H9 (cell line): ENCODE data around the gene EPN1. TPM values are rescaled to one million over a fixed set of nuclear protein-coding genes. Genes with fewer than 3 reads are reported as not detected.

Experiments
- DNase-seq: peaks from one replicate; pipeline ENCODE4 v3.0.0-alpha.2; 2017
- H2AFZ ChIP-seq: one replicate; pipeline ENCODE4 v1.6.1; 2013; ENCODE audit warnings: mild to moderate bottlenecking, low read length, control low read depth, moderate library complexity
- H2AK5ac ChIP-seq: 2 replicates; pipeline ENCODE4 v1.6.1; 2013; ENCODE audit warnings: low read length, control low read depth, mixed read lengths; ENCODE audit not compliant: insufficient read length
- H2BK120ac ChIP-seq: one replicate; pipeline ENCODE4 v1.6.1; 2013; ENCODE audit warnings: low read depth, mild to moderate bottlenecking, low read length, control low read depth, inconsistent platforms; ENCODE audit not compliant: poor library complexity, severe bottlenecking
- H2BK12ac ChIP-seq: 2 replicates; pipeline ENCODE4 v1.6.1; 2013; ENCODE audit warnings: low read length, control low read depth, mixed read lengths, low read depth; ENCODE audit not compliant: insufficient read length
- H2BK15ac ChIP-seq: 2 replicates; pipeline ENCODE4 v1.6.1; 2013; ENCODE audit warnings: low read depth, low read length, control low read depth
- H2BK20ac ChIP-seq: one replicate; pipeline ENCODE4 v1.6.1; 2013; ENCODE audit warnings: low read depth, mild to moderate bottlenecking, low read length, control low read depth, inconsistent platforms; ENCODE audit not compliant: poor library complexity, severe bottlenecking
- H2BK5ac ChIP-seq: 2 replicates; pipeline ENCODE4 v1.6.1; 2013; ENCODE audit warnings: low read length, control low read depth, mixed read lengths; ENCODE audit not compliant: insufficient read length
- H3K14ac ChIP-seq: 2 replicates; pipeline ENCODE4 v1.6.1; 2013; ENCODE audit warnings: low read length, control low read depth; ENCODE audit not compliant: insufficient read depth
- H3K18ac ChIP-seq: 2 replicates; pipeline ENCODE4 v1.6.1; 2013; ENCODE audit warnings: low read depth, mild to moderate bottlenecking, mixed read lengths, low read length, control low read depth; ENCODE audit not compliant: insufficient read length
- H3K23ac ChIP-seq: 2 replicates; pipeline ENCODE4 v1.6.1; 2013; ENCODE audit warnings: low read length, control low read depth, mixed read lengths, low read depth; ENCODE audit not compliant: insufficient read length
- H3K23me2 ChIP-seq: 2 replicates; pipeline ENCODE4 v1.6.1; 2013; ENCODE audit warnings: low read depth, mild to moderate bottlenecking, mixed read lengths, low read length, control low read depth; ENCODE audit not compliant: insufficient read length, poor library complexity, severe bottlenecking
- H3K27ac ChIP-seq: 2 replicates; pipeline ENCODE4 v1.5.1; 2013; ENCODE audit warnings: low read length, control low read depth, mixed read lengths, low read depth; ENCODE audit not compliant: insufficient read length
- H3K27me3 ChIP-seq: 2 replicates; pipeline ENCODE4 v1.6.1; 2013; ENCODE audit warnings: low read length, control low read depth, inconsistent platforms; ENCODE audit not compliant: insufficient read depth
- H3K4ac ChIP-seq: 2 replicates; pipeline ENCODE4 v1.6.1; 2013; ENCODE audit warnings: low read depth, mild to moderate bottlenecking, control low read depth, inconsistent platforms, low read length, moderate library complexity
- H3K4me1 ChIP-seq: 2 replicates; pipeline ENCODE4 v1.6.1; 2013; ENCODE audit warnings: low read length, control low read depth, inconsistent platforms; ENCODE audit not compliant: insufficient read depth
- H3K4me2 ChIP-seq: 2 replicates; pipeline ENCODE4 v1.6.1; 2013; ENCODE audit warnings: low read length, control low read depth, mixed read lengths; ENCODE audit not compliant: insufficient read length, insufficient read depth
- H3K56ac ChIP-seq: 2 replicates; pipeline ENCODE4 v1.6.1; 2013; ENCODE audit warnings: low read depth, mild to moderate bottlenecking, mixed read lengths, low read length, control low read depth; ENCODE audit not compliant: insufficient read length
- H3K79me1 ChIP-seq: 2 replicates; pipeline ENCODE4 v1.6.1; 2013; ENCODE audit warnings: low read depth, mild to moderate bottlenecking, moderate library complexity, low read length, control low read depth, inconsistent platforms; ENCODE audit not compliant: insufficient read depth, poor library complexity, severe bottlenecking
- H3K79me2 ChIP-seq: 2 replicates; pipeline ENCODE4 v1.6.1; 2013; ENCODE audit warnings: low read length, control low read depth, inconsistent platforms; ENCODE audit not compliant: insufficient read depth
- H3K9ac ChIP-seq: 2 replicates; pipeline ENCODE4 v1.6.1; 2013; ENCODE audit warnings: low read length, control low read depth, mixed read lengths; ENCODE audit not compliant: insufficient read length; ENCODE audit errors: extremely low read depth
- H3K9me3 ChIP-seq: one replicate; pipeline ENCODE4 v1.6.1; 2013; ENCODE audit warnings: low read depth, low read length, inconsistent platforms; ENCODE audit not compliant: control insufficient read depth
- H3T11ph ChIP-seq: one replicate; pipeline ENCODE4 v1.6.1; 2013; ENCODE audit warnings: mild to moderate bottlenecking, low read length, control low read depth, inconsistent platforms
- H4K20me1 ChIP-seq: one replicate; pipeline ENCODE4 v1.6.1; 2013; ENCODE audit not compliant: control insufficient read depth, insufficient read length, insufficient read depth
- H4K5ac ChIP-seq: 2 replicates; pipeline ENCODE4 v1.6.1; 2013; ENCODE audit warnings: low read depth, mild to moderate bottlenecking, mixed read lengths, low read length, control low read depth; ENCODE audit not compliant: insufficient read length
- H4K8ac ChIP-seq: replicated peaks from 2 replicates; pipeline ENCODE4 v1.6.1; 2013; ENCODE audit warnings: low read length, control low read depth, mixed read lengths, low read depth; ENCODE audit not compliant: insufficient read length
- H4K91ac ChIP-seq: 2 replicates; pipeline ENCODE4 v1.6.1; 2013; ENCODE audit warnings: low read depth, mild to moderate bottlenecking, moderate library complexity, mixed read lengths, low read length, control low read depth; ENCODE audit not compliant: insufficient read length
- H3K27ac Mint-ChIP-seq, 3 experiments: 2 replicates in 2 of 3; 3 replicates in 1 of 3; pipeline ENCODE4 v1.8.0; 2020 to 2021; ENCODE audit warnings: mixed read lengths in 3 of 3, mild to moderate bottlenecking in 1 of 3, moderate library complexity in 1 of 3
- H3K27me3 Mint-ChIP-seq: 2 replicates; pipeline ENCODE4 v1.8.0; 2021; ENCODE audit warnings: low read depth, mild to moderate bottlenecking, moderate library complexity, mixed read lengths
- H3K36me3 Mint-ChIP-seq, 3 experiments: 2 replicates in 2 of 3; 3 replicates in 1 of 3; pipeline ENCODE4 v1.8.0; 2020 to 2021; ENCODE audit warnings: low read depth in 3 of 3, mixed read lengths in 3 of 3; ENCODE audit not compliant: insufficient read depth in 1 of 3
- H3K4me1 Mint-ChIP-seq, 2 experiments: 2 replicates each; pipeline ENCODE4 v1.8.0; 2020; ENCODE audit warnings: mixed read lengths in 2 of 2
- H3K4me3 Mint-ChIP-seq, 2 experiments: 2 replicates in 1 of 2; 3 replicates in 1 of 2; pipeline ENCODE4 v1.8.0; 2020 to 2021; ENCODE audit warnings: mild to moderate bottlenecking in 2 of 2, mixed read lengths in 2 of 2, moderate library complexity in 1 of 2
- H3K9me3 Mint-ChIP-seq, 2 experiments: 2 replicates in 1 of 2; 3 replicates in 1 of 2; pipeline ENCODE4 v1.8.0; 2020; ENCODE audit warnings: mild to moderate bottlenecking in 2 of 2, mixed read lengths in 2 of 2, moderate library complexity in 1 of 2
- CTCF ChIP-seq: fragments of 200-600 bp; sonication (generic); conservative IDR thresholded peaks from 3 replicates; pipeline ENCODE4 v1.8.0; 2021; ENCODE audit warnings: antibody characterized with exemption, mild to moderate bottlenecking
- WGBS: extraction: QIAGEN DNeasy Blood & Tissue Kit; methylation state at CpG from one replicate; pipeline ENCODE4 v1.1.7; 2013; ENCODE audit warnings: missing lambda C conversion rate, low lambda C conversion rate, mixed read lengths; ENCODE audit not compliant: insufficient read length; ENCODE audit errors: extremely low coverage; 5-methylcytosine and 5-hydroxymethylcytosine counted together
- total RNA-seq: library from RNA; stranded (reverse); gene quantifications from 2 replicates; pipeline ENCODE4 v1.2.1, GENCODE V29; 2021

The EPN1 gene
- total RNA-seq, 1 experiment from 2014 or later, result 159 TPM

- Histone ChIP-seq H3K79me1 (peaks cover 3% of the 10 kb centered on the region), H3K56ac (no peak overlapping the region), H3K9me3 (no peaks in the 10 kb centered on the region), H3K4me1 (no peaks in the 10 kb centered on the region), H2BK12ac (no peak overlapping the region), H4K5ac (no peak overlapping the region), H3T11ph (no peak overlapping the region), H4K8ac (no peak overlapping the region), H3K14ac (no peak overlapping the region), H2BK20ac (no peak overlapping the region), H3K23ac (no peak overlapping the region), H2BK15ac (no peak overlapping the region; the same call in 1 of the 2 replicates), H3K18ac (no peak overlapping the region), H2AK5ac (no peak overlapping the region), H2BK5ac (no peak overlapping the region), H3K4ac (no peak overlapping the region), H3K27ac (no peak overlapping the region), H2AFZ (no peak overlapping the region), H3K27me3 (no peaks in the 10 kb centered on the region), H3K4me2 (peak overlapping the region; percentile 91), H3K9ac (peak overlapping the region; percentile 43), H3K79me2 (peaks cover 7% of the 10 kb centered on the region; the same call in 1 of the 2 replicates), H2BK120ac (no peak overlapping the region), H4K20me1 (peaks cover 1% of the 10 kb centered on the region), H3K23me2 (peaks cover 31% of the 10 kb centered on the region), H4K91ac (no peak overlapping the region)
- no peak for TF ChIP-seq CTCF
- peaks cover 0 to 4% of the 10 kb centered on the region in 2 experiments; a peak in 3 of 5 replicates for H3K9me3 Mint-ChIP-seq
- DNase-seq, result no peak
- H3K4me3 Mint-ChIP-seq, result peak overlapping the region; percentile 76 to 89
- H3K27me3 Mint-ChIP-seq, result peaks cover 1% of the 10 kb centered on the region; the same call in 1 of the 2 replicates
- H3K27ac Mint-ChIP-seq, result peak overlapping the region; percentile 85 to 97 (median 90); a peak in 6 of 7 replicates
- WGBS, result no CpG with 5 or more reads among the region's 14 CpGs
- peaks cover 19 to 34% of the 10 kb centered on the region in 2 experiments for H3K4me1 Mint-ChIP-seq
- peaks cover 21 to 53% (median 43%) of the 10 kb centered on the region in 3 experiments for H3K36me3 Mint-ChIP-seq
These were observed 27.9 kb upstream of the EPN1 start for GRCh38 chr19:55646889-55647731.
